Sigmoid colon (tissue), 7 donors: ENCODE results near the gene CEP250. TPM values are rescaled to one million over a fixed set of nuclear protein-coding genes. Genes with fewer than 3 reads are reported as not detected.
A peak's percentile ranks its signal among the peaks of the same experiment; 100 is the strongest.
"Not testable (repeated sequence)": the region's sequence is repeated elsewhere in the genome, so short reads cannot be mapped to it uniquely, and the experiment has no call there.

Source experiments
- DNase-seq: peaks from one replicate; pipeline ENCODE4 v3.0.0-alpha.2; 2019
- H3K27ac ChIP-seq, 4 donors: fragments of 200-600 bp; sonication (generic); one replicate each; pipeline ENCODE4 v1.5.1; 2016 to 2019; ENCODE audit warnings: mild to moderate bottlenecking in 1 of 4
- H3K27me3 ChIP-seq, 3 donors: fragments of 200-600 bp; sonication (generic); one replicate each; pipeline ENCODE4 v1.5.1; 2019; ENCODE audit warnings: mild to moderate bottlenecking in 1 of 3
- H3K36me3 ChIP-seq, 4 donors: fragments of 200-600 bp; sonication (generic); one replicate each; pipeline ENCODE4 v1.5.1; 2016 to 2019
- H3K4me1 ChIP-seq, 4 donors: fragments of 200-600 bp; sonication (generic); one replicate each; pipeline ENCODE4 v1.5.1; 2017 to 2019
- H3K4me3 ChIP-seq, 4 donors: fragments of 200-600 bp; sonication (generic); one replicate each; pipeline ENCODE4 v1.5.1; 2017 to 2019; ENCODE audit warnings: mild to moderate bottlenecking in 2 of 4, moderate library complexity in 1 of 4
- H3K9me3 ChIP-seq, 4 donors: fragments of 200-600 bp in 3 of 4; sonication (generic) in 3 of 4; one replicate each; pipeline versions ENCODE4 v1.5.1 to v1.6.1; 2013 to 2019
- EP300 ChIP-seq, 4 donors: sonication (generic); formaldehyde crosslinking; IDR thresholded peaks; one replicate each; pipeline ENCODE4 v1.6.1; 2017; ENCODE audit warnings: antibody characterized with exemption in 4 of 4
- POLR2A ChIP-seq, 2 donors: fragments of 450-650 bp; IDR thresholded peaks; one replicate each; pipeline ENCODE4 v1.6.1; 2016; ENCODE audit warnings: antibody characterized with exemption in 2 of 2, mild to moderate bottlenecking in 2 of 2, moderate library complexity in 2 of 2
- POLR2AphosphoS5 ChIP-seq, 4 donors: sonication (generic); formaldehyde crosslinking; IDR thresholded peaks; one replicate each; pipeline ENCODE4 v1.6.1; 2017; ENCODE audit warnings: antibody characterized with exemption in 4 of 4
- WGBS, 2 donors: extraction: QIAGEN DNeasy Blood & Tissue Kit; methylation state at CpG; one replicate each; pipeline ENCODE4 v1.1.7; 2013; 5-methylcytosine and 5-hydroxymethylcytosine counted together
- intact Hi-C: fragments of 100-400 bp; cut with DNase I; formaldehyde crosslinking; loops from one replicate; pipeline ENCODE4 v1.15.1; 2023
- polyA plus RNA-seq, 3 donors: library from polyadenylated mRNA; stranded (reverse); fragments of 200-250 nt; gene quantifications; one replicate each; pipeline ENCODE4 v1.2.3, GENCODE V29; 2013
- total RNA-seq, 4 donors: library from RNA; depleted of rRNA; stranded (reverse); fragments of >200 nt; gene quantifications; one replicate each; pipeline ENCODE4 v1.1.0, GENCODE V29; 2016
- TF ChIP-seq, protein P1 (sequence below), 4 experiments: fragments of 450-650 bp in 3 of 4; fragments of 200-600 bp in 1 of 4; IDR thresholded peaks; one replicate each; pipeline ENCODE4 v1.5.1; 2016 to 2019; ENCODE audit warnings: antibody characterized with exemption in 4 of 4, mild to moderate bottlenecking in 3 of 4, moderate library complexity in 2 of 4
- donor health status: healthy with polysubstance abuse.
- donor health status: Bipolar disorder and iron deficiency.
- donor health status: healthy.

The CEP250 gene
- total and polyA plus RNA-seq, 7 donors: 6.6 to 35.2 (median 16.4) TPM

DNA sequence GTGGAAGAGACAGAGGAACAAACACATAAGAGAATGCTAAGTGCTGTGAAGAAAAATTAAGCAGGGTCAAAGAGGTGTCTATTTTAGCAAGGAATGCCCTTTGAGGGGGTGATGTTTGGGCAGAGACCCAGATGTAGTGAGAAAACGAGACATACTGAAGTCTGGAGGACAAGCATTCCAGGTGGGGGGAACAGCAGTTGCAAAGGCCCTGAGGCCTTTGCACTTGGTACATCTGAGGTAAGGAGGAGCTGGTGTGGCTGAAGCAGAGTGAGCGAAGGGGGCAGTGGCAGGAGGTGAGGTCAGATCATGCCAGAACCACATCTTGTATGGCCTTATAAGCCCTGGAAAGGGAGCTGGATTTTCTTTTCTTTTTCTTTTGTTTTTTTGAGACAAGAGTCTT lies 11.2 kb upstream of the CEP250 start:
- Histone ChIP-seq H3K4me1 (peaks cover 0 to 8% (median 3%) of the 10 kb centered on the region in 4 donors), H3K27ac (no peak overlapping the region), H3K4me3 (no peak overlapping the region), H3K36me3 (no peaks in the 10 kb centered on the region), H3K27me3 (no peaks in the 10 kb centered on the region), H3K9me3 (no peaks in the 10 kb centered on the region)
- WGBS, 2 donors: 86% methylated on average over 2 of the region's 2 CpGs
- no peak for TF ChIP-seq POLR2A (IDR thresholded peaks at IDR 0.05)
- TF ChIP-seq EP300 (IDR thresholded peaks at IDR 0.05): no peak
- no peak for TF ChIP-seq POLR2AphosphoS5 (IDR thresholded peaks at IDR 0.05)
- TF ChIP-seq, protein P1, sequence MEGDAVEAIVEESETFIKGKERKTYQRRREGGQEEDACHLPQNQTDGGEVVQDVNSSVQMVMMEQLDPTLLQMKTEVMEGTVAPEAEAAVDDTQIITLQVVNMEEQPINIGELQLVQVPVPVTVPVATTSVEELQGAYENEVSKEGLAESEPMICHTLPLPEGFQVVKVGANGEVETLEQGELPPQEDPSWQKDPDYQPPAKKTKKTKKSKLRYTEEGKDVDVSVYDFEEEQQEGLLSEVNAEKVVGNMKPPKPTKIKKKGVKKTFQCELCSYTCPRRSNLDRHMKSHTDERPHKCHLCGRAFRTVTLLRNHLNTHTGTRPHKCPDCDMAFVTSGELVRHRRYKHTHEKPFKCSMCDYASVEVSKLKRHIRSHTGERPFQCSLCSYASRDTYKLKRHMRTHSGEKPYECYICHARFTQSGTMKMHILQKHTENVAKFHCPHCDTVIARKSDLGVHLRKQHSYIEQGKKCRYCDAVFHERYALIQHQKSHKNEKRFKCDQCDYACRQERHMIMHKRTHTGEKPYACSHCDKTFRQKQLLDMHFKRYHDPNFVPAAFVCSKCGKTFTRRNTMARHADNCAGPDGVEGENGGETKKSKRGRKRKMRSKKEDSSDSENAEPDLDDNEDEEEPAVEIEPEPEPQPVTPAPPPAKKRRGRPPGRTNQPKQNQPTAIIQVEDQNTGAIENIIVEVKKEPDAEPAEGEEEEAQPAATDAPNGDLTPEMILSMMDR (IDR thresholded peaks at IDR 0.05): no peak
- intact Hi-C loops: no loop called here
- DNase-seq: no peak

DNA sequence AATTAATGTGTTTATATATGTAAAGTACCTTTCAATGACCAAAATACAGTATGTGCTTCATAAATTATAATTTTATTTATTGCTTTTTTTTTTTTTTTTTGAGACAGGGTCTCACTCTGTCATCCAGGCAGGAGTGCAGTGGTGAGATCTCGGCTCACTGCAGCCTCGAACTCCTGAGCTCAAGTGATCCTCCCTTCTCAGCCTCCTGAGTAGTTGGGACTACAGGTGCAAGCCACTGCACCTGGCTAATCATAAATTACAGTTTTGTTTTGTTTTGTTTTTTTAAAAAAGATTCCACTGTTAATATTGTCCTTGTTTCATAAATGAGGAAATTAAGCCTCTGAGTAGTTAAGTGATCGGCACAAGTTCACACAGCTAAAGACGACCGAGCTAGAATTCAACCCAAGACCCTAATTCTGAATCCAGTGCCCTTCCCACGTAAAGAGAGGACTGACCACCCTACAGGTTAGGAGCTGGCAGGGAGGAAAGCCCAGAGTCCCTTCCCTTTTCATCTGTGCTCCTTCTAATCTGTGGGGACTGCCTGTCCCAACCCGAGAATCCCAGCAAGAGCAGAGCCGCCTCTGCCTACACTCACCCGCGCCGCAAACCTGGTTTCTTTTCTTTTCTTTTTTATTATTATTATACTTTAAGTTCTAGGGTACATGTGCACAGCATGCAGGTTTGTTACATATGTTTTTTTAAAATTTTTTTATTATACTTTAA lies 8.9 kb upstream of the CEP250 start:
- no peaks in the 10 kb centered on the region for H3K9me3 ChIP-seq
- no peaks in the 10 kb centered on the region for H3K36me3 ChIP-seq
- WGBS, 2 donors: 57 to 68% methylated on average over 11 of the region's 11 CpGs
- DNase-seq: no peak
- H3K4me3 ChIP-seq: peak overlapping the region; percentile 15 to 44 (median 39)
- H3K4me1 ChIP-seq: peaks cover 0 to 5% (median 0%) of the 10 kb centered on the region in 4 donors
- no peak overlapping the region for H3K27ac ChIP-seq
- no peaks in the 10 kb centered on the region for H3K27me3 ChIP-seq
- intact Hi-C loops: no loop called here
- no peak for TF ChIP-seq POLR2AphosphoS5 (IDR thresholded peaks at IDR 0.05)
- no peak for TF ChIP-seq EP300 (IDR thresholded peaks at IDR 0.05)
- TF ChIP-seq, protein P1 (IDR thresholded peaks at IDR 0.05): no peak
- no peak for TF ChIP-seq POLR2A (IDR thresholded peaks at IDR 0.05)

DNA sequence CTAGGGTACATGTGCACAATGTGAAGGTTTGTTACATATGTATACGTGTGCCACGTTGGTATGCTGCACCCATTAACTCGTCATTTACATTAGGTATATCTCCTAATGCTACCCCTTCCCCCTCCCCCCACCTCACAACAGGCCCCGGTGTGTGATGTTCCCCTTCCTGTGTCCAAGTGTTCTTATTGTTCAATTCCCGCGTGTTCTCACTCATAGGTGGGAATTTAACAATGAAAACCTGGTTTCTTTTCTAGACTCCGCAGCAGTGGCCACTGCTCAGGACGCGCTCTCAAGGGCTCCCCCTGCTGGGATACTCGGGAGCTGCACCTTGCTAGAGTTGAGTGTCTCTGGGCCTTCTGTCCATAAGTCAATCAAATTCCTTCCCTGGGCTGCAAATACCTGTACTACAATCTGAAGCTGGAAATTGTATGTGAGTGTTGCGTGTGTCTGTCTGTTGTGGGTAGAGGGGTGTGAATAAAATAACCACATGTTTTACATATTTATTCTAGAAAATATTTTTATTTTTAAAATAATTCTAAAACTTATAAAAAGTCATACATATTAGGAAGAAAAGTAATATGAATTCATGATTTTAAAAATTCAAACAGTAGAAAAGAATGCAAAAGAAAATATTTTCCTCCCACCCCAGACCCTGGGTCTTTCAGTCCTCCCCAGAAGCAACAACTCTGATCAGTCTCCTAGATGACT lies 8.2 kb upstream of the CEP250 start:
- no peaks in the 10 kb centered on the region for H3K27me3 ChIP-seq
- H3K36me3 ChIP-seq: no peaks in the 10 kb centered on the region
- intact Hi-C loops: no loop called here
- no peaks in the 10 kb centered on the region for H3K9me3 ChIP-seq
- DNase-seq: peak; percentile 87
- H3K4me1 ChIP-seq: peaks cover 0 to 5% (median 0%) of the 10 kb centered on the region in 4 donors
- WGBS, 2 donors: 1 to 2% methylated on average over 11 of the region's 11 CpGs
- peak overlapping the region; percentile 15 to 44 (median 39) for H3K4me3 ChIP-seq
- peak overlapping the region in 1 of 4 donors; percentile 33 for H3K27ac ChIP-seq
- no peak for TF ChIP-seq EP300 (IDR thresholded peaks at IDR 0.05)
- TF ChIP-seq, protein P1 (IDR thresholded peaks at IDR 0.05): peak; percentile 72 to 93 (median 90)

DNA sequence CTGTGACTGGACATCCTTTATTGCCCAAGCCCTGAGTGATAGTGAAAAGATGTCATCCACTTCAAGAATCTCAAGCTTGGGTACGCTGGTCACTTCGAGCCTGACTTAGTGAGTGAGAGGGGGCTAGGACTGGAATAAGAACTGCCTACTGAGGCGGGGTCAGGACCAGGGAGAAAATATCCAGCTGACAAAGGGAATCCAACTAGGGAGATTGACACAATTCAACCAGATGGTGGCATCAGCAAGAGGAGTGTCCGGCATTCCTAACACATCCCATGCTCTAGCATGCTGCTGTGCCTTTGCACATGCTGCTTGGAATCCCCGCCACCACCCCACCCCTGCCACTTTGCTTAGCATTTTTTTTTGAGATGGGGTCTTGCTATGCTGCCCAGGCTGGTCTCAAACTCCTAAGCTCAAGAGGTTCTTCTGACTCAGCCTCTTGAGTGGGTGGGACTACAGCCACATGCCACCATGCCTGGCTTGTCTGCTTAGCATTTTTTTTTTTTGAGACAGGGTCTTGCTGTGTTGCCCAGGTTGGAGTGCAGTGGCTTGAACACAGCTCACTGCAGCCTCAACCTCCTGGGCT lies 6.5 kb upstream of the CEP250 start:
- intact Hi-C loops: no loop called here
- 94 to 96% methylated on average over 5 of the region's 5 CpGs for WGBS, 2 donors
- TF ChIP-seq POLR2A (IDR thresholded peaks at IDR 0.05) (no peak), POLR2AphosphoS5 (IDR thresholded peaks at IDR 0.05) (no peak)
- TF ChIP-seq, protein P1 (IDR thresholded peaks at IDR 0.05): no peak

DNA sequence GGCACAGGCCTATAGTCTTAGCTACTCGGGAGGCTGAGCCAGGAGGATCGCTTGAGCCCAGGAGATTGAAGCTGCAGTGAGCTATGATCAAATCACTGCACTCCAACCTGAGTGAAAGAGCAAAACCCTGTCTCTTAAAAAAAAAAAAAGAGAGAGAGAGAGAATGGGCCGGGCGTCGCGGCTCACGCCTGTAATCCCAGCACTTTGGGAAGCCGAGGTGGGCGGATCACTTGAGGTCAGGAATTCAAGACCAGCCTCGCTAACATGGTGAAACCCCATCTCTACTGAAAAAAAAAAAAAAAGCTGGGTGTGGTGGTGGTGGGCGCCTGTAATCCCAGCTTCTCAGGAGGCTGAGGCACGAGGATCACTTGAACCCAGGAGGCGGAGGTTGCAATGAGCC lies 5.5 kb upstream of the CEP250 start:
- not testable (repeated sequence) for H3K36me3 ChIP-seq, H3K27me3 ChIP-seq, DNase-seq, H3K4me3 ChIP-seq, H3K27ac ChIP-seq, H3K9me3 ChIP-seq
- 89 to 92% methylated on average over 13 of the region's 13 CpGs for WGBS, 2 donors
- peaks cover 0 to 16% (median 6%) of the 10 kb centered on the region in 4 donors for H3K4me1 ChIP-seq
- intact Hi-C loops: loop anchor here (10.0 kb wide), 1 partner anchor 355 kb away; the partner anchor contains the start of gene TRPC4AP

More for the DNA sequence above, 6.5 kb upstream of the CEP250 start:
- no peak for DNase-seq
- no peak overlapping the region for H3K4me3 ChIP-seq
- no peaks in the 10 kb centered on the region for H3K36me3 ChIP-seq
- H3K4me1 ChIP-seq: peaks cover 0 to 9% (median 2%) of the 10 kb centered on the region in 4 donors
- no peaks in the 10 kb centered on the region for H3K27me3 ChIP-seq
- H3K9me3 ChIP-seq: no peaks in the 10 kb centered on the region
- H3K27ac ChIP-seq: no peak overlapping the region
